ENCODE results near the gene SEM1. TPM values are rescaled to one million over a fixed set of nuclear protein-coding genes. Genes with fewer than 3 reads are reported as not detected.
"Not testable (repeated sequence)": the region's sequence is repeated elsewhere in the genome, so short reads cannot be mapped to it uniquely, and the experiment has no call there.

SEM1 gene
- total RNA-seq, 1 donor from 2014 or later: 35.5 TPM

DNA sequence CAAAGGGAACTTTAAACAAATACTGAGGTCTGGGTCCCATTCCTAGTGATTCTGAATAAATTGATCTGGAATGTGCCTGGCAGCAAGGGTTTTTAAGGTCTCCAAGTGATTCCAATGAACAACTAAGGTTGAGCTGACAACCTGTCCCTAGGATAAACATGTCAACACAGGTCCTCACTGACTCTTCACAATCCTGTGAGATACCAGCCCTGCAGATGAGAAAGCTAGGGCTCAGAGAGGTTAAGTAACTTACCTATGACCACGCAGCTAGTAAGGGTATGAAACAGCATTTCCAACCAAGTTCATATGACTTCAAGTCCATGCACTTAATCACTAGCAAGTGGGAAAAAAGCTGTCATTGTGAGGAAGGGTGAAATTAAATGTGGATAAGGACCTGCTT is 44.0 kb downstream of the SEM1 start:
- CTCF ChIA-PET: no interaction called here
- DNase-seq (no peak), ATAC-seq (ENCODE audit: low read depth) (no peak)
- H3K4me1 Mint-ChIP-seq: peaks cover 13% of the 10 kb centered on the region
- H3K9me3 Mint-ChIP-seq: no peaks in the 10 kb centered on the region
- POLR2A ChIA-PET: no interaction called here
- H3K4me3 Mint-ChIP-seq: no peak overlapping the region
- no peak overlapping the region for H3K27ac Mint-ChIP-seq
- TF ChIP-seq, protein P1, sequence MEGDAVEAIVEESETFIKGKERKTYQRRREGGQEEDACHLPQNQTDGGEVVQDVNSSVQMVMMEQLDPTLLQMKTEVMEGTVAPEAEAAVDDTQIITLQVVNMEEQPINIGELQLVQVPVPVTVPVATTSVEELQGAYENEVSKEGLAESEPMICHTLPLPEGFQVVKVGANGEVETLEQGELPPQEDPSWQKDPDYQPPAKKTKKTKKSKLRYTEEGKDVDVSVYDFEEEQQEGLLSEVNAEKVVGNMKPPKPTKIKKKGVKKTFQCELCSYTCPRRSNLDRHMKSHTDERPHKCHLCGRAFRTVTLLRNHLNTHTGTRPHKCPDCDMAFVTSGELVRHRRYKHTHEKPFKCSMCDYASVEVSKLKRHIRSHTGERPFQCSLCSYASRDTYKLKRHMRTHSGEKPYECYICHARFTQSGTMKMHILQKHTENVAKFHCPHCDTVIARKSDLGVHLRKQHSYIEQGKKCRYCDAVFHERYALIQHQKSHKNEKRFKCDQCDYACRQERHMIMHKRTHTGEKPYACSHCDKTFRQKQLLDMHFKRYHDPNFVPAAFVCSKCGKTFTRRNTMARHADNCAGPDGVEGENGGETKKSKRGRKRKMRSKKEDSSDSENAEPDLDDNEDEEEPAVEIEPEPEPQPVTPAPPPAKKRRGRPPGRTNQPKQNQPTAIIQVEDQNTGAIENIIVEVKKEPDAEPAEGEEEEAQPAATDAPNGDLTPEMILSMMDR (IDR thresholded peaks at IDR 0.05): no peak
- intact Hi-C loops (cut with micrococcal nuclease): no loop called here
- peaks cover 22% of the 10 kb centered on the region for H3K36me3 Mint-ChIP-seq (ENCODE audit: low read depth)
- no peaks in the 10 kb centered on the region for H3K27me3 Mint-ChIP-seq

DNA sequence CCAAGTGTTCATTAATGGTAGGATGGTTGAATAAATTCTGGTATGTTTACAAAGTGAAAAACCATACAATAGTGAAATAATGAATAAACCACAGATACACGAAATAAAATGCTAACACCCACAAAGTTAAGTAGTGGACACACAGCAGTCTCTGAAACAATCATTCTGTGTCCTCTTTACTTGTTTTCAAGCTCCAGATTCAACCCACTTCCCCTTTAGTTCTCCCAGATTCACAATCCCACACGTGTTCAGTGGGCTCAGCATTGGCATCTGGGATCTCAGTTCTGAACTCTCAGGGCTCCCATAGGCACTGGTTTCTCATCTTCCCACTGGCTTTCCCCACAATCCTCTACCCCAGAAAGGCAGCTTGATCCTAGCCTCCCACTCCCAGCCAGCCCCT is 44.9 kb downstream of the SEM1 start:
- Mint-ChIP-seq H3K36me3 (ENCODE audit: low read depth) (peaks cover 16% of the 10 kb centered on the region), H3K4me3 (no peak overlapping the region), H3K27me3 (no peaks in the 10 kb centered on the region), H3K27ac (no peak overlapping the region), H3K4me1 (peaks cover 13% of the 10 kb centered on the region), H3K9me3 (no peaks in the 10 kb centered on the region)
- POLR2A ChIA-PET: no interaction called here
- TF ChIP-seq, protein P1 (IDR thresholded peaks at IDR 0.05): no peak
- CTCF ChIA-PET: no interaction called here
- DNase-seq: no peak
- intact Hi-C loops (cut with micrococcal nuclease): no loop called here
- ATAC-seq (ENCODE audit: low read depth): no peak

DNA sequence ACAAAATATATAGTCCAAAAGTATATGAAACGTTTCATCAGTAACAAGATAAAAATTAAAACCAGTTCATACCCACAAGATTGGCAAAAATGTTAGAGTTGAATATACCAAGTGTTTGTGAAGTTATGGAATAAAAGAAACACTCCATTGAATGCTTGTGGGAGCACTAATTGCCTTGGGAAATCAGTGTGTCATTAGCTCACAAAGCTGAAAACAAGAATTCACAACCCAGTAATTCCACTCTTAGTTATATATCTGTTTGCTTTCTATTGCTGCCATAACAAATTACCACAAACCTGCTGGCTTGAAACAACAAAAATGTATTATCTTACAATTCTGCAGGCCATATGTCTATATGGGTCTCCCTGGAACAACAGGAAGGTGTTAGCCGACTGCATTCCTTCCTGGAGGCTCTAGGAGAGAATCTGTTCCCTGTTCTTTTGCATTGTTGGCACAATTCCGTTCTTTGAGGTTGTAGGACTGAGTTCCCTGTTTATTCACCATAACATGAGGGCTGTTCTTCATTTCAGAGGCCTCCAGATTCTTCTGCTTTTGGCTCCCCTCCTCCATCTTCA is 45.7 kb downstream of the SEM1 start:
- H3K4me3 Mint-ChIP-seq: no peak overlapping the region
- H3K27ac Mint-ChIP-seq: no peak overlapping the region
- peaks cover 15% of the 10 kb centered on the region for H3K36me3 Mint-ChIP-seq (ENCODE audit: low read depth)
- peaks cover 13% of the 10 kb centered on the region for H3K4me1 Mint-ChIP-seq
- ChIA-PET POLR2A (no interaction called here), CTCF (no interaction called here)
- ATAC-seq (ENCODE audit: low read depth) (no peak), DNase-seq (no peak)
- intact Hi-C loops (cut with micrococcal nuclease): no loop called here
- H3K27me3 Mint-ChIP-seq: no peaks in the 10 kb centered on the region
- TF ChIP-seq, protein P1 (IDR thresholded peaks at IDR 0.05): no peak
- H3K9me3 Mint-ChIP-seq: no peaks in the 10 kb centered on the region

DNA sequence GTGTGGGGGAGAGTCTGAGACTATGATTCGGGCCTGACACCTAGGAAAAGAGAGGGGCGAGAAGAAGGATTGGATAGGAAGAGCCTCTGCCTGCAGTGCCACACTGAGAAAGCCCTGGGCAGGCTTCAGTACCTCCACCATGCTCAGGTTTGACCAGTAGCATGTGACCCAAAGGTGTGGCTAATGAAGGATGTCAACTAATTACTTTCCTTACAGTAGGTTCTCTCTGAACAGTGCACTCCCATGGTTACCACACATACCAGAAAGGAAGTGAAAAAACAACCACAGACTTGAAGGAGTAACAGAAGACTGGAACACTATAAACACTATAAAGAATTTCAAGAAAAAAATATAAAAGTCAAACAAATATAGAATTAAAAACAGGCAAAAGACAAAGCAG is 46.2 kb downstream of the SEM1 start:
- no peak overlapping the region for H3K27ac Mint-ChIP-seq
- intact Hi-C loops (cut with micrococcal nuclease): no loop called here
- H3K36me3 Mint-ChIP-seq (ENCODE audit: low read depth): peaks cover 10% of the 10 kb centered on the region
- ChIA-PET POLR2A (no interaction called here), CTCF (no interaction called here)
- ATAC-seq (ENCODE audit: low read depth): no peak
- peaks cover 13% of the 10 kb centered on the region for H3K4me1 Mint-ChIP-seq
- TF ChIP-seq, protein P1 (IDR thresholded peaks at IDR 0.05): no peak
- H3K9me3 Mint-ChIP-seq: no peaks in the 10 kb centered on the region
- no peaks in the 10 kb centered on the region for H3K27me3 Mint-ChIP-seq
- no peak for DNase-seq
- no peak overlapping the region for H3K4me3 Mint-ChIP-seq

DNA sequence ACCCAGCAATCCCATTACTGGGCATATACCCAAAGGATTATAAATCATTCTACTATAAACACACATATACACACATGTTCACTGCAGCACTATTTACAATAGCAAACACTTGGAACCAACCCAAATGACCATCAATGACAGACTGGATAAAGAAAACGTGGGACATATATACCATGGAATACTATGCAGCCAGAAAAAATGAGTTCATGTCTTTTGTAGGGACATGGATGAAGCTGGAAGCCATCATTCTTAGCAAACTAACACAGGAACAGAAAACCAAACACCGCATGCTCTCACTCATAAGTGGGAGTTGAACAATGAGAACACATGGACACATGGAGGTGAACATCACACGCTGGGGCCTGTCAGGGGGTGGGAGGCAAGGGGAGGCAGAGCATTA is 47.5 kb downstream of the SEM1 start:
- H3K27me3 Mint-ChIP-seq; H3K27ac Mint-ChIP-seq; ATAC-seq (ENCODE audit: low read depth); intact Hi-C loops (cut with micrococcal nuclease); H3K36me3 Mint-ChIP-seq (ENCODE audit: low read depth); POLR2A ChIA-PET; DNase-seq; CTCF ChIA-PET; H3K4me3 Mint-ChIP-seq; H3K9me3 Mint-ChIP-seq: not testable (repeated sequence)
- peaks cover 13% of the 10 kb centered on the region for H3K4me1 Mint-ChIP-seq

DNA sequence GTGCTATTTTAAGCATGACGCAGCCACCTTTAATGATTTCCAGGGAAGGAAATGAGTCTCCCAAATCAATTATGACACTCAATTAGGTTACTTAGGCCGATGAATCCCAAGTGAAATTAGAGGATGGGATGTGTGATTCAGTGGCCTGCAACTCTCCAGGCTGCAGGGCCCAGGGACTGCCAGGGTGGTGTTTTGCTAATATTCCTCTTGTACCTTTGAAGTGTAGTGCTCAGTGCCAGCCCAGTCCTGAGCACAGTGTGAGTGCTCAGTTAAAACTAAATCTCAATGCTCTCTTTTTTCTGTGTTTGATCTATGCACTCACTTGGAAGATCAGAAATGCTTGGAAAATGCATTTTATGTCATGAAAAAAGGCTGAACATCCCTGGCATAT is 51.6 kb downstream of the SEM1 start:
- CTCF ChIA-PET: no interaction called here
- POLR2A ChIA-PET: no interaction called here
- TF ChIP-seq, protein P1 (IDR thresholded peaks at IDR 0.05): no peak
- DNase-seq (no peak), ATAC-seq (ENCODE audit: low read depth) (no peak)
- Mint-ChIP-seq H3K9me3 (no peaks in the 10 kb centered on the region), H3K27me3 (no peaks in the 10 kb centered on the region), H3K36me3 (ENCODE audit: low read depth) (no peaks in the 10 kb centered on the region), H3K4me3 (no peak overlapping the region), H3K4me1 (peaks cover 2% of the 10 kb centered on the region), H3K27ac (no peak overlapping the region)
- intact Hi-C loops (cut with micrococcal nuclease): no loop called here

All from activated B cell treated with CpG ODN at 0.5 μM for 24 hours (primary cell).